Measurements from ENCODE around the gene ZNF486.

ZNF486 gene

DNA sequence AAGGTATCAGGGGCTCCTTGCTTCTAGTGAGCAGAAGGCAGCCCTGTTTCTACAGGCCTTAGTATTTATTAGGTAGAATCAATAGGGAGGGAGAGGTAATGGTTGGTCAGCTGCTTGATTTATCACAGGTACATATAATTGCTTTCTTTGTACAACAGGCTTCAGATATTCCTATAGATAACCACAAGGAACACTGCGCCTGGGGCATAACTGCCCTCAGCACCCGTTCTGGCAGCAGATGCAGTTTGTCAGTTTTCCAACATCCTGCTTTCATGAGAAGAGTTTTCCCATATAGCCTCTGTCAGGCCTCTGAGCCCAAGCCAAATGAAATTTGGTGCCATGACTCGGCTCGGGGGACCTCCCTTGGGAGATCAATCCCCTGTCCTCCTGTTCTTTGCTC lies 12.4 kb upstream of the ZNF486 start:
- no peak for DNase-seq (ENCODE audit: low spot score)
- WGBS, 2 donors (ENCODE audit: extremely low coverage in 2 of 2, insufficient read length in 2 of 2, insufficient replicate concordance in 1 of 2): no CpG with 5 or more reads among the region's 4 CpGs

GRCh38 chr19:20162821-20163220 lies 4.2 kb upstream of the ZNF486 start:
- no CpG with 5 or more reads among the region's 3 CpGs for WGBS, 2 donors (ENCODE audit: extremely low coverage in 2 of 2, insufficient read length in 2 of 2, insufficient replicate concordance in 1 of 2)
- no peak overlapping the region for H3K4me2 ChIP-seq (ENCODE audit: insufficient read depth, low read length, poor library complexity, severe bottlenecking)

More for the DNA sequence above, 12.4 kb upstream of the ZNF486 start:
- Histone ChIP-seq H3K27ac (replicated peaks; ENCODE audit: low read length) (no peak overlapping the region), H3K9me3 (replicated peaks in 1 of 2; ENCODE audit: control insufficient read depth in 2 of 2, insufficient read depth in 1 of 2, low read depth in 1 of 2, low read length in 2 of 2) (peaks cover 0 to 3% of the 10 kb centered on the region in 2 donors), H3K4me2 (ENCODE audit: insufficient read depth, low read length, poor library complexity, severe bottlenecking) (no peak overlapping the region), H3K79me1 (ENCODE audit: low read depth, low read length) (no peaks in the 10 kb centered on the region), H2BK15ac (ENCODE audit: low read length) (no peak overlapping the region), H3K18ac (ENCODE audit: low read length) (no peak overlapping the region), H2BK12ac (ENCODE audit: low read length) (no peak overlapping the region), H3K27me3 (ENCODE audit: control insufficient read depth in 3 of 3, insufficient read depth in 3 of 3, low read depth in 1 of 3, low read length in 3 of 3) (no peaks in the 10 kb centered on the region), H3K14ac (ENCODE audit: low read length) (no peak overlapping the region), H3K4me1 (ENCODE audit: control insufficient read depth in 2 of 2, insufficient read depth in 1 of 2, low read depth in 1 of 2, low read length in 2 of 2) (peaks cover 3 to 6% of the 10 kb centered on the region in 2 donors), H2AFZ (ENCODE audit: low read length) (no peak overlapping the region), H3K4me3 (ENCODE audit: low read length in 2 of 2) (no peak overlapping the region), H4K91ac (ENCODE audit: low read depth, low read length, poor library complexity) (no peak overlapping the region), H3K36me3 (replicated peaks in 1 of 2; ENCODE audit: control insufficient read depth in 2 of 2, insufficient read depth in 2 of 2, low read length in 2 of 2) (no peaks in the 10 kb centered on the region), H4K8ac (ENCODE audit: low read depth, low read length) (no peak overlapping the region), H3K23ac (ENCODE audit: low read depth, low read length, poor library complexity) (no peak overlapping the region), H2AK5ac (ENCODE audit: low read depth, low read length) (no peak overlapping the region), H2BK5ac (ENCODE audit: low read length) (no peak overlapping the region), H3K4ac (ENCODE audit: low read length) (no peak overlapping the region), H3K9ac (ENCODE audit: low read depth, low read length, poor library complexity) (no peak overlapping the region), H2BK120ac (ENCODE audit: low read depth, low read length) (no peak overlapping the region)

DNA sequence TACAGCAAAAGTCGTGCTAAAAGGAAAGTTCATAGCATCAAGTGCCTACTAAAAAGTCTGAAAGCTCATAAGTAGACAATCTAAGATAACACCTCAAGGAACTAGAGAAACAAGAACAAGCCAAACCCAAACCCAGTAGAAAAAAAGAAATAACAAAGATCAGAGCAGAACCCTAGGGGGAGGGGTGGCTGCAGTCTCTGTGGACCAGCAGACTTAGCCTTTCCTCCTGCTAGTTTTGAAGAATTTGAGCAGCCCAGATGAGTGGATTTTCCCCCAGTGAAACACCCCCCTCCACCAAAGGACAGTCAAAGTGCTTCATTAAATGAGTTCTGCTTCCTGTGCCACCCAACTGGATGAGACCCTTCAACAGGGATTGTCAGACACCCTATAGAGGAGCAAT lies 2.6 kb upstream of the ZNF486 start:
- H3K14ac ChIP-seq (ENCODE audit: low read length): no peak overlapping the region
- H3K79me1 ChIP-seq (ENCODE audit: low read depth, low read length): peaks cover 2% of the 10 kb centered on the region
- no peak overlapping the region for H3K4me3 ChIP-seq (ENCODE audit: low read length in 2 of 2)
- no peak overlapping the region for H4K91ac ChIP-seq (ENCODE audit: low read depth, low read length, poor library complexity)
- DNase-seq (ENCODE audit: low spot score): no peak
- no peak overlapping the region for H3K27ac ChIP-seq (replicated peaks; ENCODE audit: low read length)
- H3K27me3 ChIP-seq (ENCODE audit: control insufficient read depth in 3 of 3, insufficient read depth in 3 of 3, low read depth in 1 of 3, low read length in 3 of 3): no peaks in the 10 kb centered on the region
- peaks cover 4 to 6% of the 10 kb centered on the region in 2 donors for H3K36me3 ChIP-seq (replicated peaks in 1 of 2; ENCODE audit: control insufficient read depth in 2 of 2, insufficient read depth in 2 of 2, low read length in 2 of 2)
- H3K4ac ChIP-seq (ENCODE audit: low read length): no peak overlapping the region
- H2BK120ac ChIP-seq (ENCODE audit: low read depth, low read length): no peak overlapping the region
- no peak overlapping the region for H3K9ac ChIP-seq (ENCODE audit: low read depth, low read length, poor library complexity)
- no peak overlapping the region for H2BK15ac ChIP-seq (ENCODE audit: low read length)
- H3K23ac ChIP-seq (ENCODE audit: low read depth, low read length, poor library complexity): no peak overlapping the region
- H4K8ac ChIP-seq (ENCODE audit: low read depth, low read length): no peak overlapping the region
- H2AFZ ChIP-seq (ENCODE audit: low read length): no peak overlapping the region
- no peak overlapping the region for H2BK5ac ChIP-seq (ENCODE audit: low read length)
- no peak overlapping the region for H3K4me2 ChIP-seq (ENCODE audit: insufficient read depth, low read length, poor library complexity, severe bottlenecking)
- no peaks in the 10 kb centered on the region for H3K4me1 ChIP-seq (ENCODE audit: control insufficient read depth in 2 of 2, insufficient read depth in 1 of 2, low read depth in 1 of 2, low read length in 2 of 2)
- peaks cover 2 to 15% of the 10 kb centered on the region in 2 donors for H3K9me3 ChIP-seq (replicated peaks in 1 of 2; ENCODE audit: control insufficient read depth in 2 of 2, insufficient read depth in 1 of 2, low read depth in 1 of 2, low read length in 2 of 2)
- WGBS, 2 donors (ENCODE audit: extremely low coverage in 2 of 2, insufficient read length in 2 of 2, insufficient replicate concordance in 1 of 2): no CpG with 5 or more reads among the region's 1 CpG
- no peak overlapping the region for H2BK12ac ChIP-seq (ENCODE audit: low read length)
- no peak overlapping the region for H2AK5ac ChIP-seq (ENCODE audit: low read depth, low read length)
- H3K18ac ChIP-seq (ENCODE audit: low read length): no peak overlapping the region

More at GRCh38 chr19:20162821-20163220, 4.2 kb upstream of the ZNF486 start:
- H2BK12ac ChIP-seq (ENCODE audit: low read length): no peak overlapping the region
- no peak overlapping the region for H3K9ac ChIP-seq (ENCODE audit: low read depth, low read length, poor library complexity)
- no peak overlapping the region for H4K91ac ChIP-seq (ENCODE audit: low read depth, low read length, poor library complexity)
- H3K79me1 ChIP-seq (ENCODE audit: low read depth, low read length): no peaks in the 10 kb centered on the region
- no peaks in the 10 kb centered on the region for H3K4me1 ChIP-seq (ENCODE audit: control insufficient read depth in 2 of 2, insufficient read depth in 1 of 2, low read depth in 1 of 2, low read length in 2 of 2)
- H2AK5ac ChIP-seq (ENCODE audit: low read depth, low read length): no peak overlapping the region
- H3K4ac ChIP-seq (ENCODE audit: low read length): no peak overlapping the region
- H4K8ac ChIP-seq (ENCODE audit: low read depth, low read length): no peak overlapping the region
- H3K27ac ChIP-seq (replicated peaks; ENCODE audit: low read length): no peak overlapping the region
- H3K36me3 ChIP-seq (replicated peaks in 1 of 2; ENCODE audit: control insufficient read depth in 2 of 2, insufficient read depth in 2 of 2, low read length in 2 of 2): no peaks in the 10 kb centered on the region
- no peak overlapping the region for H3K14ac ChIP-seq (ENCODE audit: low read length)
- no peak overlapping the region for H2BK5ac ChIP-seq (ENCODE audit: low read length)
- no peak overlapping the region for H2BK120ac ChIP-seq (ENCODE audit: low read depth, low read length)
- no peak overlapping the region for H2AFZ ChIP-seq (ENCODE audit: low read length)
- no peak overlapping the region for H3K18ac ChIP-seq (ENCODE audit: low read length)
- no peak overlapping the region for H2BK15ac ChIP-seq (ENCODE audit: low read length)
- no peaks in the 10 kb centered on the region for H3K27me3 ChIP-seq (ENCODE audit: control insufficient read depth in 3 of 3, insufficient read depth in 3 of 3, low read depth in 1 of 3, low read length in 3 of 3)
- no peak overlapping the region for H3K23ac ChIP-seq (ENCODE audit: low read depth, low read length, poor library complexity)
- no peak for DNase-seq (ENCODE audit: low spot score)
- peaks cover 0 to 3% of the 10 kb centered on the region in 2 donors for H3K9me3 ChIP-seq (replicated peaks in 1 of 2; ENCODE audit: control insufficient read depth in 2 of 2, insufficient read depth in 1 of 2, low read depth in 1 of 2, low read length in 2 of 2)
- H3K4me3 ChIP-seq (ENCODE audit: low read length in 2 of 2): no peak overlapping the region

- Histone ChIP-seq H2BK12ac (ENCODE audit: low read length) (no peak overlapping the region), H3K27ac (replicated peaks; ENCODE audit: low read length) (no peak overlapping the region), H3K4me1 (ENCODE audit: control insufficient read depth in 2 of 2, insufficient read depth in 1 of 2, low read depth in 1 of 2, low read length in 2 of 2) (no peaks in the 10 kb centered on the region), H3K4me3 (ENCODE audit: low read length in 2 of 2) (no peak overlapping the region), H3K27me3 (ENCODE audit: control insufficient read depth in 3 of 3, insufficient read depth in 3 of 3, low read depth in 1 of 3, low read length in 3 of 3) (no peaks in the 10 kb centered on the region), H3K9ac (ENCODE audit: low read depth, low read length, poor library complexity) (no peak overlapping the region), H3K23ac (ENCODE audit: low read depth, low read length, poor library complexity) (no peak overlapping the region), H2BK5ac (ENCODE audit: low read length) (no peak overlapping the region), H3K36me3 (replicated peaks in 1 of 2; ENCODE audit: control insufficient read depth in 2 of 2, insufficient read depth in 2 of 2, low read length in 2 of 2) (peaks cover 4 to 20% of the 10 kb centered on the region in 2 donors), H3K18ac (ENCODE audit: low read length) (no peak overlapping the region), H2AFZ (ENCODE audit: low read length) (no peak overlapping the region), H3K4me2 (ENCODE audit: insufficient read depth, low read length, poor library complexity, severe bottlenecking) (no peak overlapping the region), H2BK120ac (ENCODE audit: low read depth, low read length) (no peak overlapping the region), H2BK15ac (ENCODE audit: low read length) (no peak overlapping the region), H3K79me1 (ENCODE audit: low read depth, low read length) (peaks cover 2% of the 10 kb centered on the region), H3K4ac (ENCODE audit: low read length) (no peak overlapping the region), H3K9me3 (replicated peaks in 1 of 2; ENCODE audit: control insufficient read depth in 2 of 2, insufficient read depth in 1 of 2, low read depth in 1 of 2, low read length in 2 of 2) (peaks cover 2 to 29% of the 10 kb centered on the region in 2 donors), H2AK5ac (ENCODE audit: low read depth, low read length) (no peak overlapping the region), H4K91ac (ENCODE audit: low read depth, low read length, poor library complexity) (no peak overlapping the region), H4K8ac (ENCODE audit: low read depth, low read length) (no peak overlapping the region), H3K14ac (ENCODE audit: low read length) (no peak overlapping the region)
- WGBS, 2 donors (ENCODE audit: extremely low coverage in 2 of 2, insufficient read length in 2 of 2, insufficient replicate concordance in 1 of 2): no CpG with 5 or more reads among the region's 7 CpGs
- no peak for DNase-seq (ENCODE audit: low spot score)
Measured at GRCh38 chr19:20165971-20166592, 932 bp upstream of the ZNF486 start.

All from neuronal stem cell (in vitro differentiated cells).